K562 (cell line): Measurements from ENCODE around the gene SEH1L. TPM values are rescaled to one million over a fixed set of nuclear protein-coding genes. Genes with fewer than 3 reads are reported as not detected.
A peak's percentile ranks its signal among the peaks of the same experiment; 100 is the strongest.

Source experiments
- ATAC-seq: fragments of 200-7000 bp; cut with Tn5 transposase; 3 replicates; pipeline ENCODE4 v1.9.1; 2020; ENCODE audit warnings: moderate library complexity
- BruUV-seq: library from RNA; stranded (reverse); fragments of 400-500 nt; replicated peaks from 2 replicates; lab custom pipeline; 2021; lab: Mats Ljungman, UMichigan
- CTCF ChIA-PET: fragments of 300-600 bp; formaldehyde crosslinking; extraction: SDS; loops from one replicate; lab custom pipeline; 2021; ENCODE audit warnings: low intra/inter-chr PET ratio; lab: Yijun Ruan, JAX
- POLR2A ChIA-PET: fragments of 300-600, 350-650 bp; sonication (Branson Sonifier 250); formaldehyde crosslinking; extraction: SDS; loops from one replicate; lab custom pipeline; 2021; ENCODE audit warnings: antibody characterized with exemption, inconsistent platforms; lab: Yijun Ruan, JAX
- DNase-seq, 4 experiments: peaks; one replicate each; pipeline versions ENCODE4 v3.0.0 to v3.0.0-alpha.2; 2011 to 2018; ENCODE audit warnings: low spot score in 3 of 4, mixed read lengths in 3 of 4; ENCODE audit errors: extremely low read depth in 1 of 4
- FAIRE-seq: peaks from 2 replicates; lab custom pipeline; 2011; peaks lifted over from hg19 to GRCh38; lab: Jason Lieb, UNC
- H2AFZ ChIP-seq: 2 replicates; pipeline ENCODE4 v1.6.0; 2011; ENCODE audit warnings: low read depth, low read length, control low read depth, inconsistent platforms
- H3K27ac ChIP-seq: fragments of 200-600 bp; 3 replicates; pipeline ENCODE4 v1.8.0; 2011; ENCODE audit warnings: low read depth, mild to moderate bottlenecking, control low read depth, inconsistent platforms, low read length, moderate library complexity, mixed read lengths; ENCODE audit errors: extremely low read depth
- H3K27me3 ChIP-seq, 2 experiments: fragments of 300-600 bp in 1 of 2; 2 replicates in 1 of 2; 3 replicates in 1 of 2; pipeline versions ENCODE4 v1.6.0 to v1.8.0; 2011; ENCODE audit warnings: inconsistent platforms in 2 of 2, low read length in 2 of 2, mild to moderate bottlenecking in 1 of 2, mixed read lengths in 1 of 2, moderate library complexity in 1 of 2; ENCODE audit not compliant: control insufficient read depth in 2 of 2, insufficient read depth in 2 of 2
- H3K36me3 ChIP-seq: fragments of 300-600 bp; 3 replicates; pipeline ENCODE4 v1.8.0; 2011; ENCODE audit warnings: mild to moderate bottlenecking, low read length, inconsistent platforms; ENCODE audit not compliant: control insufficient read depth, insufficient read depth
- H3K4me1 ChIP-seq, 2 experiments: fragments of 200-600 bp in 1 of 2; replicated peaks in 1 of 2; 2 replicates in 1 of 2; 3 replicates in 1 of 2; pipeline versions ENCODE4 v1.5.1 to v1.8.0; 2011; ENCODE audit warnings: inconsistent platforms in 2 of 2, low read length in 2 of 2, mild to moderate bottlenecking in 1 of 2, mixed read lengths in 1 of 2, moderate library complexity in 1 of 2; ENCODE audit not compliant: control insufficient read depth in 2 of 2, insufficient read depth in 2 of 2
- H3K4me2 ChIP-seq: 2 replicates; pipeline ENCODE4 v1.6.1; 2011; ENCODE audit warnings: low read length, control low read depth, inconsistent platforms, mixed read lengths; ENCODE audit not compliant: insufficient read depth
- H3K4me3 ChIP-seq: fragments of 200-600 bp; sonication (generic), shearing (Covaris generic); 2 replicates; pipeline ENCODE4 v1.5.1; 2016; ENCODE audit warnings: control low read depth, inconsistent platforms
- H3K79me2 ChIP-seq: fragments of 200-600 bp; 3 replicates; pipeline ENCODE4 v1.8.0; 2011; ENCODE audit warnings: low read length, inconsistent platforms; ENCODE audit not compliant: control insufficient read depth, insufficient read depth
- H3K9ac ChIP-seq, 2 experiments: 2 replicates each; pipeline versions ENCODE4 v1.6.0 to v1.6.1; 2011; ENCODE audit warnings: low read depth in 2 of 2, low read length in 2 of 2, control low read depth in 1 of 2, inconsistent platforms in 1 of 2, mild to moderate bottlenecking in 1 of 2, mixed read lengths in 1 of 2; ENCODE audit not compliant: insufficient read depth in 1 of 2
- H3K9me1 ChIP-seq: one replicate; pipeline ENCODE4 v1.6.0; 2011; ENCODE audit warnings: inconsistent platforms, mild to moderate bottlenecking, low read length, moderate library complexity; ENCODE audit not compliant: control insufficient read depth, insufficient read depth
- H3K9me3 ChIP-seq: replicated peaks from 2 replicates; pipeline ENCODE4 v1.5.1; 2011; ENCODE audit warnings: low read depth, low read length, inconsistent platforms; ENCODE audit not compliant: control insufficient read depth, insufficient read depth
- H4K20me1 ChIP-seq: replicated peaks from 2 replicates; pipeline ENCODE4 v1.6.1; 2011; ENCODE audit warnings: low read length, inconsistent platforms, mixed read lengths; ENCODE audit not compliant: control insufficient read depth, insufficient read depth
- ELF1 ChIP-seq: fragments of 200-800 bp; sonication (Bioruptor generic); IDR thresholded peaks from 2 replicates; pipeline ENCODE4 v1.6.1; 2016; ENCODE audit warnings: missing genetic modification characterization, missing compliant biosample characterization
- FOXA3 ChIP-seq, 2 experiments: fragments of 450-650 bp in 1 of 2; sonication (generic) in 1 of 2; formaldehyde crosslinking; IDR thresholded peaks in 1 of 2; conservative IDR thresholded peaks in 1 of 2; 2 replicates each; pipeline versions ENCODE4 v1.4.0 to v1.8.0; 2020 to 2022; ENCODE audit warnings: mild to moderate bottlenecking in 2 of 2, missing genetic modification reagents in 1 of 2
- MAZ ChIP-seq, 2 experiments: fragments of 450-650 bp in 1 of 2; sonication (generic) in 1 of 2; formaldehyde crosslinking; IDR thresholded peaks in 1 of 2; conservative IDR thresholded peaks in 1 of 2; 2 replicates each; pipeline versions ENCODE4 v1.4.0 to v1.5.0; 2020; ENCODE audit warnings: mild to moderate bottlenecking in 1 of 2, missing genetic modification reagents in 1 of 2
- NR3C1 ChIP-seq: sonication (generic); formaldehyde crosslinking; IDR thresholded peaks from 2 replicates; pipeline ENCODE4 v1.8.1; 2022; ENCODE audit warnings: missing genetic modification reagents
- PHB2 ChIP-seq: fragments of 450-650 bp; IDR thresholded peaks from 2 replicates; pipeline ENCODE4 v1.6.1; 2017; ENCODE audit warnings: low read depth
- POLR2H ChIP-seq: IDR thresholded peaks from 2 replicates; pipeline ENCODE4 v1.6.1; 2016; ENCODE audit warnings: missing genetic modification characterization, low read depth, mild to moderate bottlenecking, control low read depth, missing compliant biosample characterization, moderate library complexity
- SIX5 ChIP-seq, 2 experiments: IDR thresholded peaks; 2 replicates each; pipeline ENCODE4 v1.6.1; 2011; ENCODE audit warnings: low read length in 2 of 2, borderline replicate concordance in 1 of 2, low read depth in 1 of 2, mild to moderate bottlenecking in 1 of 2, moderate library complexity in 1 of 2; ENCODE audit not compliant: insufficient read depth in 1 of 2
- STAT5A ChIP-seq: IDR thresholded peaks from 2 replicates; pipeline ENCODE4 v1.6.1; 2012; ENCODE audit warnings: low read length, inconsistent platforms, borderline replicate concordance
- ZNF12 ChIP-seq: sonication (generic); formaldehyde crosslinking; IDR thresholded peaks from 2 replicates; pipeline ENCODE4 v1.4.0; 2020; ENCODE audit warnings: mild to moderate bottlenecking, missing genetic modification reagents
- WGBS: fragments of 100-300 bp; shearing (Covaris generic); methylation state at CpG from one replicate; pipeline ENCODE4 v1.1.6; 2016; ENCODE audit warnings: low coverage, mixed read lengths; ENCODE audit not compliant: insufficient coverage; ENCODE audit errors: missing lambda C conversion rate; 5-methylcytosine and 5-hydroxymethylcytosine counted together
- in situ Hi-C: fragments of 300-500 bp; cut with MboI; formaldehyde crosslinking; loops from 4 replicates; pipeline ENCODE4 v1.15.0; 2018; ENCODE audit warnings: inconsistent platforms, mixed read lengths
- intact Hi-C: fragments of 100-400 bp; cut with micrococcal nuclease; formaldehyde crosslinking; loops from 2 replicates; pipeline ENCODE4 v1.14.2; 2022
- polyA plus RNA-seq, 8 experiments: library from polyadenylated mRNA; depleted of rRNA in 4 of 8; stranded (reverse) in 5 of 8; unstranded in 3 of 8; fragments of >200 nt; fragmentation: Nextera tagmentation in 2 of 8; fragmentation: Illumina TruSeq in 1 of 8; extraction: Ambion mirVana in 2 of 8; extraction: Trizol in 1 of 8; gene quantifications; 2 replicates each; pipeline versions ENCODE4 v1.2.1 to v1.2.3, GENCODE V29; 2011 to 2014; ENCODE audit warnings: inconsistent platforms in 1 of 8, missing spikeins in 1 of 8
- total RNA-seq, 7 experiments: library from RNA; depleted of rRNA in 6 of 7; stranded (reverse); fragments of >200 nt in 6 of 7; fragmentation: Illumina TruSeq in 2 of 7; extraction: Trizol in 2 of 7; gene quantifications; 2 replicates each; pipeline versions ENCODE4 v1.2.1 to v1.2.3, GENCODE V29; 2011 to 2021; ENCODE audit warnings: low replicate concordance in 1 of 7
- TF ChIP-seq, protein P1 (sequence below): fragments of 250-450 bp; sonication (Bioruptor Pico); IDR thresholded peaks from 2 replicates; pipeline ENCODE4 v1.5.0; 2020; ENCODE audit warnings: mild to moderate bottlenecking

The SEH1L gene
- total and polyA plus RNA-seq, 9 of the 15 experiments (the other 6 are each of a cell fraction or from before 2014, with no cell fraction given) = 62.2 to 180 (median 108) TPM

DNA sequence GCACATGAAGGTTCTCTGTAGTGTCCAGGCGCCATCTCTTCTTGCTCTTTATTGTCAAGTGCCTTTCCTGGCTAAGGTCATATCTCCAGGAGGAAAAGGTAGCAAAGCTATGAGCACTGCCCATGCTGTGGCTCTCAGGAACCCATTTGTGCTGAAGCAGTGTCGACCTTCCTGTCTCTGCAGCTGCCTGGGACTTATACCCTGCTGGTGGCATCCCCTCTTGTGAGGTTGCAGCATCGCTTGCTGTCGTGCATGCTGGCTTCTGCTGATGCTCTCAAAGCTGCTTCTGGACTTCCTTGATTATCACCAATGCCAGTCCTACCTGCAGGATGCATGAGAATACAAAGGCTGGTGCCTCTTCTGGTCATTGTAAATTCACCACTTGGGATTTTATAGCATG lies 41.7 kb upstream of the SEH1L start:
- H2AFZ ChIP-seq = peak overlapping the region; percentile 79; the same call in 1 of the 2 replicates
- ATAC-seq = no peak
- H3K4me3 ChIP-seq = no peak overlapping the region
- no peak overlapping the region for H3K4me2 ChIP-seq
- H3K9me3 ChIP-seq = no peaks in the 10 kb centered on the region
- H4K20me1 ChIP-seq = no peaks in the 10 kb centered on the region
- H3K27me3 ChIP-seq = no peaks in the 10 kb centered on the region
- no TSS peak for BruUV-seq
- ChIA-PET CTCF (no interaction called here), POLR2A (no interaction called here)
- no peaks in the 10 kb centered on the region for H3K79me2 ChIP-seq
- H3K36me3 ChIP-seq = no peaks in the 10 kb centered on the region
- no peaks in the 10 kb centered on the region for H3K9me1 ChIP-seq
- no peak overlapping the region for H3K9ac ChIP-seq
- intact Hi-C loops = no loop called here
- in situ Hi-C loops = no loop called here
- 75% methylated on average over 4 of the region's 4 CpGs for WGBS
- no peak overlapping the region for H3K27ac ChIP-seq
- no peak for FAIRE-seq
- no peak for DNase-seq
- H3K4me1 ChIP-seq = peaks cover 11 to 19% of the 10 kb centered on the region in 2 experiments
- TF ChIP-seq, protein P1, sequence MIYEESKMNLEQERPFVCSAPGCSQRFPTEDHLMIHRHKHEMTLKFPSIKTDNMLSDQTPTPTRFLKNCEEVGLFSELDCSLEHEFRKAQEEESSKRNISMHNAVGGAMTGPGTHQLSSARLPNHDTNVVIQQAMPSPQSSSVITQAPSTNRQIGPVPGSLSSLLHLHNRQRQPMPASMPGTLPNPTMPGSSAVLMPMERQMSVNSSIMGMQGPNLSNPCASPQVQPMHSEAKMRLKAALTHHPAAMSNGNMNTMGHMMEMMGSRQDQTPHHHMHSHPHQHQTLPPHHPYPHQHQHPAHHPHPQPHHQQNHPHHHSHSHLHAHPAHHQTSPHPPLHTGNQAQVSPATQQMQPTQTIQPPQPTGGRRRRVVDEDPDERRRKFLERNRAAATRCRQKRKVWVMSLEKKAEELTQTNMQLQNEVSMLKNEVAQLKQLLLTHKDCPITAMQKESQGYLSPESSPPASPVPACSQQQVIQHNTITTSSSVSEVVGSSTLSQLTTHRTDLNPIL = no peak
- TF ChIP-seq ZNF12 (CRISPR knock-in tag) = peak; percentile 94

DNA sequence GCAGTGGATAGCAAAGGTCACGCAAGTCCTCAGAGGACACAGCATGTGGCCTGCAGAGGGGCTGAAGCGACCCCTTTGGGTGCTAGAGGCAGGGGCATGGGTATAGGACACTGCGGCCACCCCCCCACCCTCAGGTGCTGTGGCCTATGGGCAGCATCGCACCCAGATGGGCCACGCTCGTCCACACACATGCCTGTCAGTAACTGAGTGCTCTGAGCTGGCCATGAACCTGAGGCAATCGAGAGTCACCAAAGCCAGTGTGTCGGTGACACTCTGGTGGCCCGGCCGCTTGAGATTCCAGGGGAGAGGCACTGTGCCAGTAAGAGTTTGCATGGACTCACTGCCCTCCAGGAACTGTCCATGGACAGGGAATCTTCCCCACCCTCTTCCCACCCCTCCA lies 41.0 kb upstream of the SEH1L start:
- H3K9me3 ChIP-seq = no peaks in the 10 kb centered on the region
- H4K20me1 ChIP-seq = no peaks in the 10 kb centered on the region
- no peak for FAIRE-seq
- H3K9ac ChIP-seq = peak overlapping the region in 1 of 2 experiments; percentile 87; a peak in 2 of 4 replicates
- H3K36me3 ChIP-seq = no peaks in the 10 kb centered on the region
- no peak for DNase-seq
- TF ChIP-seq ELF1 (tag) (no peak), FOXA3 (CRISPR knock-in tag; conservative IDR thresholded peaks at IDR 0.05 in 1 of 2, IDR thresholded peaks at IDR 0.05 in 1 of 2) (no peak), STAT5A (no peak), MAZ (CRISPR knock-in tag; conservative IDR thresholded peaks at IDR 0.05 in 1 of 2, IDR thresholded peaks at IDR 0.05 in 1 of 2) (no peak), PHB2 (no peak), POLR2H (tag) (no peak), NR3C1 (CRISPR knock-in tag) (no peak), SIX5 (IDR thresholded peaks at IDR 0.05; ENCODE audit: borderline replicate concordance in 1 of 2, insufficient read depth in 1 of 2, low read depth in 1 of 2, low read length in 2 of 2) (no peak)
- in situ Hi-C loops (no loop called here), intact Hi-C loops (no loop called here)
- H3K9me1 ChIP-seq = no peaks in the 10 kb centered on the region
- ChIA-PET POLR2A (interaction anchor here (0.7 to 1.2 kb wide), 3 partner anchors 10 to 204 kb away, joined by 3 to 7 read pairs (median 5); partner anchors contain the start of genes CEP76 and PSMG2), CTCF (no interaction called here)
- no peaks in the 10 kb centered on the region for H3K79me2 ChIP-seq
- H3K27me3 ChIP-seq = no peaks in the 10 kb centered on the region
- no peak overlapping the region for H3K27ac ChIP-seq
- peak overlapping the region; percentile 79 for H2AFZ ChIP-seq
- WGBS = 69% methylated on average over 7 of the region's 10 CpGs
- BruUV-seq = no TSS peak
- ATAC-seq = peak; percentile 39
- H3K4me2 ChIP-seq = peak overlapping the region; percentile 22; the same call in 1 of the 2 replicates
- H3K4me3 ChIP-seq = no peak overlapping the region
- H3K4me1 ChIP-seq = peaks cover 11 to 20% of the 10 kb centered on the region in 2 experiments
